HepG2 (cell line): ENCODE data around the gene POLQ.
"Not testable (repeated sequence)": the region's sequence is repeated elsewhere in the genome, so short reads cannot be mapped to it uniquely, and the experiment has no call there.

Experiments used
- FLYWCH1 ChIP-seq: sonication (generic); formaldehyde crosslinking; IDR thresholded peaks from 2 replicates; pipeline ENCODE4 v1.8.1; 2023; ENCODE audit warnings: mild to moderate bottlenecking, missing genetic modification reagents
- KDM5A ChIP-seq: fragments of 200-600 bp; sonication (generic); IDR thresholded peaks from 2 replicates; pipeline ENCODE4 v1.7.0; 2018; ENCODE audit warnings: antibody characterized with exemption, mild to moderate bottlenecking, low read length, borderline replicate concordance
- KLF9 ChIP-seq: IDR thresholded peaks from 2 replicates; pipeline ENCODE4 v1.6.1; 2016; ENCODE audit warnings: low read depth
- TARDBP ChIP-seq: sonication (generic); formaldehyde crosslinking; IDR thresholded peaks from 2 replicates; pipeline ENCODE4 v1.8.0; 2022; ENCODE audit warnings: mild to moderate bottlenecking, missing genetic modification reagents
- ZNF138 ChIP-seq: sonication (generic); formaldehyde crosslinking; IDR thresholded peaks from 2 replicates; pipeline ENCODE4 v1.5.0; 2020; ENCODE audit warnings: mild to moderate bottlenecking, low read depth, missing genetic modification reagents
- ZNF564 ChIP-seq: sonication (generic); formaldehyde crosslinking; IDR thresholded peaks from 2 replicates; pipeline ENCODE4 v1.8.1; 2023; ENCODE audit warnings: mild to moderate bottlenecking, missing genetic modification reagents
- ZNF746 ChIP-seq: sonication (generic); formaldehyde crosslinking; IDR thresholded peaks from 2 replicates; pipeline ENCODE4 v1.8.0; 2022; ENCODE audit warnings: mild to moderate bottlenecking, missing genetic modification reagents
- TF ChIP-seq, protein P1 (sequence below): fragments of 450-650 bp; IDR thresholded peaks from 2 replicates; pipeline ENCODE4 v1.6.1; 2017; ENCODE audit warnings: mild to moderate bottlenecking
- TF ChIP-seq, protein P2 (sequence below): sonication (generic); formaldehyde crosslinking; IDR thresholded peaks from 2 replicates; pipeline ENCODE4 v1.5.0; 2020; ENCODE audit warnings: mild to moderate bottlenecking, missing genetic modification reagents
- TF ChIP-seq, protein P3 (sequence below): sonication (generic); formaldehyde crosslinking; IDR thresholded peaks from 2 replicates; pipeline ENCODE4 v1.4.0; 2020; ENCODE audit warnings: missing genetic modification reagents; ENCODE audit errors: not compliant biosample characterization

DNA sequence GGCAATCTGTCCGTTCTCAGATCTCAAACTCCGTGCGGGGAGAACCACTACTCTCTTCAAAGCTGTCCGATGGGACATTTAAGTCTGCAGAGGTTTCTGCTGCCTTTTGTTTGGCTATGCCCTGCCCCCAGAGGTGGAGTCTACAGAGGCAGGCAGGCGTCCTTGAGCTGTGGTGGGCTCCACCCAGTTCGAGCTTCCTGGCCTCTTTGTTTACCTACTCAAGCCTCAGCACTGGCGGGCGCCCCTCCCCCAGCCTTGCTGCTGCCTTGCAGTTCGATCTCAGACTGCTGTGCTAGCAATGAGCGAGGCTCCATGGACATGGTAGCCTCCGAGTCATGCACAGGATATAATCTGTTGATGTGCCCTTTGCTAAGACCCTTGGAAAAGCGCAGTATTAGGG, 94.0 kb downstream of the POLQ start:
- TF ChIP-seq ZNF746; ZNF138 (CRISPR knock-in tag); ZNF564; FLYWCH1 (CRISPR knock-in tag); KDM5A; KLF9 (CRISPR knock-in tag); TARDBP (CRISPR knock-in tag): not testable (repeated sequence)
- TF ChIP-seq, protein P1, sequence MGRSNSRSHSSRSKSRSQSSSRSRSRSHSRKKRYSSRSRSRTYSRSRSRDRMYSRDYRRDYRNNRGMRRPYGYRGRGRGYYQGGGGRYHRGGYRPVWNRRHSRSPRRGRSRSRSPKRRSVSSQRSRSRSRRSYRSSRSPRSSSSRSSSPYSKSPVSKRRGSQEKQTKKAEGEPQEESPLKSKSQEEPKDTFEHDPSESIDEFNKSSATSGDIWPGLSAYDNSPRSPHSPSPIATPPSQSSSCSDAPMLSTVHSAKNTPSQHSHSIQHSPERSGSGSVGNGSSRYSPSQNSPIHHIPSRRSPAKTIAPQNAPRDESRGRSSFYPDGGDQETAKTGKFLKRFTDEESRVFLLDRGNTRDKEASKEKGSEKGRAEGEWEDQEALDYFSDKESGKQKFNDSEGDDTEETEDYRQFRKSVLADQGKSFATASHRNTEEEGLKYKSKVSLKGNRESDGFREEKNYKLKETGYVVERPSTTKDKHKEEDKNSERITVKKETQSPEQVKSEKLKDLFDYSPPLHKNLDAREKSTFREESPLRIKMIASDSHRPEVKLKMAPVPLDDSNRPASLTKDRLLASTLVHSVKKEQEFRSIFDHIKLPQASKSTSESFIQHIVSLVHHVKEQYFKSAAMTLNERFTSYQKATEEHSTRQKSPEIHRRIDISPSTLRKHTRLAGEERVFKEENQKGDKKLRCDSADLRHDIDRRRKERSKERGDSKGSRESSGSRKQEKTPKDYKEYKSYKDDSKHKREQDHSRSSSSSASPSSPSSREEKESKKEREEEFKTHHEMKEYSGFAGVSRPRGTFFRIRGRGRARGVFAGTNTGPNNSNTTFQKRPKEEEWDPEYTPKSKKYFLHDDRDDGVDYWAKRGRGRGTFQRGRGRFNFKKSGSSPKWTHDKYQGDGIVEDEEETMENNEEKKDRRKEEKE: not testable (repeated sequence)
- TF ChIP-seq, protein P2, sequence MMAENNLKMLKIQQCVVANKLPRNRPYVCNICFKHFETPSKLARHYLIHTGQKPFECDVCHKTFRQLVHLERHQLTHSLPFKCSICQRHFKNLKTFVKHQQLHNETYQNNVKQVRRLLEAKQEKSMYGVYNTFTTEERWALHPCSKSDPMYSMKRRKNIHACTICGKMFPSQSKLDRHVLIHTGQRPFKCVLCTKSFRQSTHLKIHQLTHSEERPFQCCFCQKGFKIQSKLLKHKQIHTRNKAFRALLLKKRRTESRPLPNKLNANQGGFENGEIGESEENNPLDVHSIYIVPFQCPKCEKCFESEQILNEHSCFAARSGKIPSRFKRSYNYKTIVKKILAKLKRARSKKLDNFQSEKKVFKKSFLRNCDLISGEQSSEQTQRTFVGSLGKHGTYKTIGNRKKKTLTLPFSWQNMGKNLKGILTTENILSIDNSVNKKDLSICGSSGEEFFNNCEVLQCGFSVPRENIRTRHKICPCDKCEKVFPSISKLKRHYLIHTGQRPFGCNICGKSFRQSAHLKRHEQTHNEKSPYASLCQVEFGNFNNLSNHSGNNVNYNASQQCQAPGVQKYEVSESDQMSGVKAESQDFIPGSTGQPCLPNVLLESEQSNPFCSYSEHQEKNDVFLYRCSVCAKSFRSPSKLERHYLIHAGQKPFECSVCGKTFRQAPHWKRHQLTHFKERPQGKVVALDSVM (CRISPR knock-in tag): not testable (repeated sequence)
- TF ChIP-seq, protein P3, sequence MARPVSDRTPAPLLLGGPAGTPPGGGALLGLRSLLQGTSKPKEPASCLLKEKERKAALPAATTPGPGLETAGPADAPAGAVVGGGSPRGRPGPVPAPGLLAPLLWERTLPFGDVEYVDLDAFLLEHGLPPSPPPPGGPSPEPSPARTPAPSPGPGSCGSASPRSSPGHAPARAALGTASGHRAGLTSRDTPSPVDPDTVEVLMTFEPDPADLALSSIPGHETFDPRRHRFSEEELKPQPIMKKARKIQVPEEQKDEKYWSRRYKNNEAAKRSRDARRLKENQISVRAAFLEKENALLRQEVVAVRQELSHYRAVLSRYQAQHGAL (CRISPR knock-in tag): not testable (repeated sequence)
